Dendritic cell treated with granulocyte-macrophage colony-stimulating factor and Interleukin-4, amounts not matched to agents 40 ng/mL and 50 ng/mL, for 4 days (primary cell): Measurements from ENCODE around the gene HAND2.

Source experiments
- H3K27ac Mint-ChIP-seq: one replicate; pipeline ENCODE4 v1.8.0; 2022; ENCODE audit warnings: mild to moderate bottlenecking, mixed read lengths
- H3K27me3 Mint-ChIP-seq: one replicate; pipeline ENCODE4 v1.8.0; 2022; ENCODE audit warnings: mild to moderate bottlenecking, mixed read lengths
- H3K36me3 Mint-ChIP-seq: one replicate; pipeline ENCODE4 v1.8.0; 2022; ENCODE audit warnings: low read depth, mixed read lengths
- H3K4me1 Mint-ChIP-seq: one replicate; pipeline ENCODE4 v1.8.0; 2022; ENCODE audit warnings: low read depth, mixed read lengths
- H3K4me3 Mint-ChIP-seq: one replicate; pipeline ENCODE4 v1.8.0; 2022; ENCODE audit warnings: mild to moderate bottlenecking, moderate library complexity, mixed read lengths
- H3K9me3 Mint-ChIP-seq: one replicate; pipeline ENCODE4 v1.8.0; 2022; ENCODE audit warnings: mixed read lengths
- intact Hi-C: fragments of 100-400 bp; cut with micrococcal nuclease; formaldehyde crosslinking; loops from one replicate; pipeline ENCODE4 v1.15.0; 2022

HAND2 gene

GRCh38 chr4:173477016-173477415, 53.0 kb downstream of the HAND2 start:
- Mint-ChIP-seq H3K9me3 (no peaks in the 10 kb centered on the region), H3K4me1 (no peaks in the 10 kb centered on the region), H3K4me3 (no peak overlapping the region), H3K27ac (no peak overlapping the region), H3K27me3 (no peaks in the 10 kb centered on the region), H3K36me3 (no peaks in the 10 kb centered on the region)
- intact Hi-C loops: no loop called here
